Gastroesophageal sphincter (tissue), 4 donors: Measurements from ENCODE around the gene CDH15. TPM values are rescaled to one million over a fixed set of nuclear protein-coding genes. Genes with fewer than 3 reads are reported as not detected.

Experiments
- ATAC-seq: fragments of 150-250 bp; one replicate; pipeline ENCODE4 v1.9.1; 2016; ENCODE audit warnings: mild to moderate bottlenecking, moderate library complexity
- H3K27ac ChIP-seq, 4 donors: fragments of 200-600 bp; sonication (generic) in 3 of 4; 1 replicate in 3 of 4; 2 replicates in 1 of 4; pipeline ENCODE4 v1.5.1; 2016 to 2019
- H3K27me3 ChIP-seq: fragments of 200-600 bp; sonication (generic); one replicate; pipeline ENCODE4 v1.5.1; 2019
- H3K36me3 ChIP-seq, 2 donors: fragments of 200-600 bp; sonication (generic); one replicate each; pipeline ENCODE4 v1.5.1; 2019; ENCODE audit warnings: control low read depth in 1 of 2
- H3K4me1 ChIP-seq, 3 donors: fragments of 200-600 bp; sonication (generic); 1 replicate in 2 of 3; 2 replicates in 1 of 3; pipeline ENCODE4 v1.5.1; 2016 to 2019; ENCODE audit warnings: control low read depth in 2 of 3
- H3K4me3 ChIP-seq, 2 donors: fragments of 200-600 bp; sonication (generic); one replicate each; pipeline ENCODE4 v1.5.1; 2019; ENCODE audit warnings: mild to moderate bottlenecking in 1 of 2, moderate library complexity in 1 of 2
- H3K9me3 ChIP-seq, 3 donors: fragments of 200-600 bp; sonication (generic); one replicate each; pipeline ENCODE4 v1.5.1; 2017 to 2019; ENCODE audit warnings: control low read depth in 2 of 3
- CTCF ChIP-seq, 4 experiments: fragments of 200-600 bp in 2 of 4; fragments of 450-650 bp in 2 of 4; sonication (generic) in 1 of 4; IDR thresholded peaks; one replicate each; pipeline ENCODE4 v1.5.1; 2017 to 2019; ENCODE audit warnings: antibody characterized with exemption in 4 of 4, mild to moderate bottlenecking in 2 of 4, moderate library complexity in 2 of 4
- EP300 ChIP-seq: sonication (generic); formaldehyde crosslinking; IDR thresholded peaks from one replicate; pipeline ENCODE4 v1.6.1; 2017; ENCODE audit warnings: antibody characterized with exemption, mild to moderate bottlenecking
- POLR2A ChIP-seq, 2 donors: fragments of 450-650 bp; IDR thresholded peaks; one replicate each; pipeline ENCODE4 v1.6.1; 2017; ENCODE audit warnings: antibody characterized with exemption in 2 of 2, mild to moderate bottlenecking in 2 of 2, moderate library complexity in 1 of 2
- POLR2AphosphoS5 ChIP-seq: sonication (generic); formaldehyde crosslinking; IDR thresholded peaks from one replicate; pipeline ENCODE4 v1.6.1; 2017; ENCODE audit warnings: antibody characterized with exemption
- WGBS, 2 donors: methylation state at CpG; one replicate each; pipeline ENCODE4 v1.1.5; 2018; ENCODE audit warnings: low coverage in 1 of 2; 5-methylcytosine and 5-hydroxymethylcytosine counted together
- total RNA-seq, 4 donors: library from RNA; depleted of rRNA; stranded (reverse); fragments of >200 nt; gene quantifications; one replicate each; pipeline ENCODE4 v1.1.0, GENCODE V29; 2016

CDH15 gene
- total RNA-seq, 4 donors from 2014 or later = 0.15 to 1.1 (median 0.27) TPM; not detected in 1

GRCh38 chr16:89138513-89138795, 33.1 kb upstream of the CDH15 start:
- no peak for TF ChIP-seq POLR2A (IDR thresholded peaks at IDR 0.05)
- no peak overlapping the region for H3K27ac ChIP-seq
- H3K27me3 ChIP-seq = no peaks in the 10 kb centered on the region
- H3K36me3 ChIP-seq = peaks cover 0 to 97% of the 10 kb centered on the region in 2 donors
- H3K4me3 ChIP-seq = no peak overlapping the region
- no peaks in the 10 kb centered on the region for H3K4me1 ChIP-seq
- no peak for ATAC-seq
- WGBS, 2 donors = no CpG with 5 or more reads among the region's 7 CpGs
- H3K9me3 ChIP-seq = no peaks in the 10 kb centered on the region

- WGBS, 2 donors = 87% methylated on average over 25 of the region's 30 CpGs; no CpG with 5 or more reads in 1 of the 2 donors
- H3K27ac ChIP-seq = no peak overlapping the region
- H3K4me3 ChIP-seq = no peak overlapping the region
- no peaks in the 10 kb centered on the region for H3K4me1 ChIP-seq
- no peaks in the 10 kb centered on the region for H3K9me3 ChIP-seq
- no peaks in the 10 kb centered on the region for H3K27me3 ChIP-seq
- H3K36me3 ChIP-seq = peaks cover 0 to 97% of the 10 kb centered on the region in 2 donors
- no peak for TF ChIP-seq POLR2AphosphoS5
- no peak for TF ChIP-seq EP300
- TF ChIP-seq CTCF (IDR thresholded peaks at IDR 0.05) = no peak
- TF ChIP-seq POLR2A (IDR thresholded peaks at IDR 0.05) = no peak
- no peak for ATAC-seq
Measured at GRCh38 chr16:89138843-89139520, 32.6 kb upstream of the CDH15 start.

- Histone ChIP-seq H3K27ac (no peak overlapping the region), H3K4me3 (no peak overlapping the region), H3K27me3 (no peaks in the 10 kb centered on the region), H3K36me3 (peaks cover 0 to 97% of the 10 kb centered on the region in 2 donors), H3K9me3 (no peaks in the 10 kb centered on the region), H3K4me1 (no peaks in the 10 kb centered on the region)
- no peak for ATAC-seq
- no CpG with 5 or more reads among the region's 12 CpGs for whole genome bisulfite sequencing, 2 donors
- TF ChIP-seq EP300 (no peak), POLR2AphosphoS5 (no peak), CTCF (IDR thresholded peaks at IDR 0.05) (no peak), POLR2A (IDR thresholded peaks at IDR 0.05) (no peak)
Measured at GRCh38 chr16:89139907-89140361, 31.6 kb upstream of the CDH15 start.

GRCh38 chr16:89140401-89140800, 31.1 kb upstream of the CDH15 start:
- Histone ChIP-seq H3K9me3 (no peaks in the 10 kb centered on the region), H3K4me1 (no peaks in the 10 kb centered on the region), H3K4me3 (no peak overlapping the region), H3K27ac (no peak overlapping the region), H3K36me3 (peaks cover 0 to 97% of the 10 kb centered on the region in 2 donors), H3K27me3 (no peaks in the 10 kb centered on the region)
- no peak for ATAC-seq
- TF ChIP-seq EP300 (no peak), POLR2AphosphoS5 (no peak), CTCF (IDR thresholded peaks at IDR 0.05) (no peak), POLR2A (IDR thresholded peaks at IDR 0.05) (no peak)
- 93 to 94% methylated on average over 7 to 8 of the region's 13 CpGs for WGBS, 2 donors

GRCh38 chr16:89140981-89141883, 30.3 kb upstream of the CDH15 start:
- Histone ChIP-seq H3K27me3 (no peaks in the 10 kb centered on the region), H3K27ac (no peak overlapping the region), H3K9me3 (no peaks in the 10 kb centered on the region), H3K36me3 (peaks cover 0 to 97% of the 10 kb centered on the region in 2 donors), H3K4me1 (no peaks in the 10 kb centered on the region), H3K4me3 (no peak overlapping the region)
- TF ChIP-seq EP300 (no peak), CTCF (IDR thresholded peaks at IDR 0.05) (no peak), POLR2AphosphoS5 (no peak), POLR2A (IDR thresholded peaks at IDR 0.05) (no peak)
- 84 to 100% methylated on average over 2 to 5 of the region's 31 CpGs for WGBS, 2 donors
- no peak for ATAC-seq
